Left colon (tissue), 2 donors: ENCODE measurements around the gene VOPP1. TPM values are rescaled to one million over a fixed set of nuclear protein-coding genes. Genes with fewer than 3 reads are reported as not detected.

Source experiments
- ATAC-seq: fragments of 200-7000 bp; cut with Tn5 transposase; one replicate; pipeline ENCODE4 v1.9.1; 2020; ENCODE audit warnings: mild to moderate bottlenecking, moderate library complexity
- DNase-seq, 2 donors: peaks; one replicate each; pipeline ENCODE4 v3.0.0-alpha.2; 2020
- intact Hi-C, 2 donors: fragments of 100-400 bp; cut with DNase I in 1 of 2; cut with micrococcal nuclease in 1 of 2; formaldehyde crosslinking; loops; one replicate each; pipeline versions ENCODE4 v1.11.2 to v1.14.0; 2022; cut with DNase I, micrococcal nuclease
- total RNA-seq, 2 donors: library from RNA; stranded (reverse); fragmentation: NEBNext Ultra II Directional; extraction: Animal tissue kit (Norgen Biotek cat#: 25700); gene quantifications; one replicate each; pipeline ENCODE4 v1.2.1, GENCODE V29; 2021
- donor health status: DM: no; HTN: no; CAD: no.
- donor health status: DM: yes; HTN: yes; CAD: no.

Gene VOPP1
- total RNA-seq, 2 donors from 2014 or later: 78.6 to 85.5 TPM

DNA sequence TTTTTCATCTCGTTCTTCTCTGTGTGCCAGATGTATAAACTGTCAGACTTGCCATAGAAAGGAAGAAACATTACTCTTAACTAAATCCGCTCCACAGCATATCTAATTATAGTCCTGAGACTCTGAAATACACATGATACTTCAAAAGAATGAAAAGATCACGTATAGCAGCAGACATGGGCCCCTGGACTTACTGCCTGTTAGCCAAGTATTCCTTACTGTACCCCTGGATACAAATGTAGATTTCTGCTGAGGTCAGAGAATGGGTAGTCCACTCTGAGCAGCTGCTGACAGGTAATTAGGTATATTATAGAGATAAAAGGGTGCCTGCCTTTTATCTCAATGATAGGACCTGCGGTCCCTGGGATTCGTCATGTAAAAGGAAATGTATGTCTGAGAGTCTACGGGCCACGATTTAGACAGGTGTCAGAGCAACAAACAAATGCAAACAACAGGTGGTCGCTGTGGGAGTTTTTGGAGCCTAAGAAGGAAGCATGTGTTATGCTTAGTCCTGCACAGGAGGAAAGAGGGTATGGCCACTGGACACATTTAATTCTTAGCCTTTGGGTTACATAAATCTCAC is 69.4 kb downstream of the VOPP1 start:
- intact Hi-C loops: no loop called here
- no peak for ATAC-seq
- no peak for DNase-seq

DNA sequence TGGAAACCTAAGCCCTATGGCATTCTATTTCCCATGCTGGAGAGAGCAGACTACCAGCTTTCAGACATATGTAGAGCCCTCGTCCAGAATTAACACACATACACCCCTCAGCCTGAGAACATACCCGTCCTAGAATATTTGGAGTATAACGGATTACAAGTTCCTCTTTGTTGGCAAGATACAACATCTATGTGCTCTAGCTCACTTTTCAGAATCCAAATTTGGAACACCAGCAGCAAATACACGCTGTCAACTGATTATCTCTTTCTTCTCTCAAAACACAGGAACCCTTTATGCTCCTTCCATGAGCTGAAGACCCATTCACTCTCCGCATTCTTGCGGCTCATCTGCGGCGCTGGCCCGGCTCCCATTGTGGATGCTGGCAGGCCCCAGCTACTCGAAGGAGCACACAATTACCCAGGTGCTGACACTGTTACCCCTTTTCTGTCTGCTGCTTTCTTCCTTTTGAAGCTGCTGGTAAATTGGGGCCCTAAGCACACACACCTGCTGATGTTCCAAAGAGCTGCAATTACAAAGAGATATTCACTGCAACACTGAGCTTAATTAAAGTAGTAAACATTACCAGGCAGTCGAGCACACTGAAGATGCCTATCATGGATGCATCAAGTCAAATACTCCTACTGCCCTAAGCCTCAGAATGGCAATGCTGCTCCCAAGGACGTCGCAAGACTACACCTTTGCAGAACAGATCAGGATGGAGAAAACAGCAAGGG is 70.0 kb downstream of the VOPP1 start:
- DNase-seq (no peak), ATAC-seq (no peak)
- intact Hi-C loops: no loop called here

DNA sequence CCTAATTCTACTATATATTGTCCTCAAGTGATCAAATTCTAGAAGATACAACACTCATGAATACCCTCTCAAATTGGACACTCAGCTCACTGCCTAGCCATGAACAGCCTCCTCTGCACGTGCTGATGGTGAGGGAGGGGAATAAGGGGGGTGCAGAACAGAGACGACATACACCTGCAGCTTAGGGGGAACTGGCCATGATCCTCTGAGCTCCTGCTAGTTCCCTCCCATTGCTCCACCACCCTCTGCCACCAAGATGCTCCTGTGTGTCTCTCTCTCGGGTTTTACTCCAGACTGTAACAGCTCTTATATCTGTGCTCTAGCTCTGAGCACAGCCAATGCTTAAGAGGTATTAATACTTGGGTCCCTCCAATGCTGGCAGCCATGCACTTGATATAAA is 70.7 kb downstream of the VOPP1 start:
- DNase-seq: no peak
- intact Hi-C loops: no loop called here
- ATAC-seq: no peak

DNA sequence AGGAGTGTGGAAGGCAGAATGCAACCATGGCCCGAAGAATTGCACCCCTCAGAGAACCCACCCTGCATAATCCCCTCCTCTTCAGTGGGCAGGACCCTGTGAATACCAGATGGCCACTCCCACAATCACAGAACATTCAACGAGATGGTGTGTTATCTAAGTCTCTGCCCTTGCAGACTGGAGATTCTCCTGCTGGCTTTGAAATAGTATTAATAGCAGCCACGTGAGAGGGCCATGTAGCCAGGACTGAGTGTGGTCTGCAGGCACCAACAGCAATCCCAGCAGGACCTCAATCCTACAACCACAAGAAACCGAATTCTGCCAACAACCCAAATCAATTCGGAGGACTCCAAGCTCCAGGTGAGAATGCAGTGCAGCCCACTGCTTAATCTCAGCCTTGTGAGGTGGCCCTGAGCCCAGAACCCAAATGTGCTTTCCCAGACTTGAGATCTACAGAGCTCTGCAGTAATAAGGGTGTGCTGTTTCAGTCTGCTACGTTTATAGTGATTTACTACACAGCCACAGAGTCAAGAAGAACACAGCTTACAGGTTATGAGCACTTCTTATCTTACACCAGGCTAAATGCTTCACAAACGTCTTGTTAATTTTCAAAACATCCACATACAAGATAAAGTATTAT is 72.1 kb downstream of the VOPP1 start:
- ATAC-seq (no peak), DNase-seq (no peak)
- intact Hi-C loops: no loop called here

DNA sequence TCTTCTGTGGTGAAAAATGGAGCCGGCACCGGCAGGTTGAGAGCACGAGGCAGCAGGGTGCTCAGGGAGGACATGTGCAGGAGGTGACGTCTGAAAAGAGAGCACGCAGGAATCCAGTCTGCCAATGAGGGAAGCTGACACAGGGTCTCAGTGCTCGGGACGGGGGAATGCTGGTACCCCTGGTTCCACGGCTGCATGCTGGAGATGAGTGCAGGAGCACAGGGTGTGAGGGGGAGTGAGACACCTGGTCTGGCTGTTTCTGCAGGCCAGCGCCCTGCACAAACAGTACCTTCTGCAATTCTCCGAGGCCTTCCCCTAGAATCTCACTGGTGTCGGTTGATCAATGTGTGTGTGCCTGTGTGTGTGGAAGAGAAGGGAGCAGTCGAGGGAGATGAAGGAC is 72.7 kb downstream of the VOPP1 start:
- ATAC-seq: no peak
- intact Hi-C loops: no loop called here

DNA sequence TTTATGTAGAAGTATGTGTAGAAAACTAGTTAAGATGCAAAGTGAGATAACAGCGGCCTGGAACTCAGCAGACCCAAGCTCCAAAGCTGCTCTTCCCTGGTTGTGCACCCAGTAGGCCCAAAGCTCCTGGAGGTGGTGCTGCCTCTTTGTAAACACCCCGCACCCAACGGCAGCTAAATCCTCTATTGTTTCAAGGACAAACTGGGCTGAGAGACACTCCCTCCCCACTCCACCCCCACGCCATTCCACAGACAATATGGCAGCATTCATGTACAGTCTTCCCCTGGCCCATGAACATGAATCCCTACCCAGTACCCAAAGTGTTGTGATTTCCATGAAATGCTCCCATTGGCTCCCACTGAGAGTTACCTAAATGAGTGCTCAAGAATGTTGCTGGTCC is 73.5 kb downstream of the VOPP1 start:
- DNase-seq: no peak
- intact Hi-C loops: no loop called here
- ATAC-seq: no peak

More for the DNA sequence above, 72.7 kb downstream of the VOPP1 start:
- no peak for DNase-seq

DNA sequence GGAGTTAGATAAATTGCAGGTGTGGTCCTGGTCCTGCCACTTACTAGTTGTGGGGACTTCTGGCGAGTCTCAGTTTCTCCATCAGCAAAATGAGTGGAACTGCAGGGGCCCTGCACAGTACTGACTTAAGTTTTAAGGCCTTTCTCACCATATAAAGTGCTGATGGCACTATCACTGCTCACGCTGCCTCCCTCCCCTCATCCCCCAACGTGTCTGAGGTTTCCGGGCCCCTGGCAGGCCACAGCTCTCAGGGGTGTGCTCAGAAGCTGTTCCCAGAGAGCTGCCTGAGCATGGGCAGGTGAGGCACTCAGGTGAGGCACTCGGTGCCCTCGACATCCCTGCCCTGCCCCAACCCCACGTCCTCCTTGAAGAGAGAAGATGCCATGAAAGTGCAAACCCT is 74.2 kb downstream of the VOPP1 start:
- intact Hi-C loops: no loop called here
- no peak for ATAC-seq
- no peak for DNase-seq

DNA sequence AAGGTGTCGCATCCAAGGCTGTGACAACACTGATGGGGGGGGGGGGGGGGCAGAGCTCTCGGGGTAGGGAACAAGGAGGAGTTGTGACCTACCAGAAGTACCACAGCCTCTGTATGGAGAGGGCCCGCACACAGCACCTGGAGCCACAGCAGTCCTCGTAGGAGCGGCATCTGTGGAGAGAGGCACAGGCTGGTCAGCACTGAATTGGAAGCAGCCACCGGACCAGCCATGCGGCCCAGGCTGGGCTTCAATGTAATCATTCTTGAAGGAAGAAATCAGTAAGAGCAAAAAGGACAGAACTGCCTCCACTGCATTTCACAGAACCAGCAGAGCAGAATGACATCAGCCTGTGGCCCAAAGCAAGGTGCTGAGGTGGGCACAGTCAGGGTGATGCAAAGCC is 74.8 kb downstream of the VOPP1 start:
- intact Hi-C loops: no loop called here
- ATAC-seq (no peak), DNase-seq (no peak)

DNA sequence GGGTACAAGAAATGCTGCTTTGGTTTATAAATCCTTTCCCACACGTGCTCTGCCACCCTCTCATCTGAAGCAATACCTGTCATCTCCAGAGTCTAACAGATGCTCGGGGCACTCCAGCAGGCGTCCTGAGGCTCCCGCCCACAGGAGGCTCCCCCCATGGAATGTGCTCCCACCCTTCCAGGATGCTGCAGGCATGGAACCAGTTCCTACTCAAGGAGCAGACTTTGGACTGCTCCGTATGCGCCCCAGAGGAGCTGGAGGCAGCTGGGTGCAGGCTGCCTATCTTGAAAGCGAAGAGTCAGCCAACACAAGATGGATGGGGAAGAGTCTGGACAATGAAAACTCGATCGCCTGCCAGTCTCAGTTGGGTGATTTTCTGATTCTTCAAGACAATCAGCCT is 75.4 kb downstream of the VOPP1 start:
- DNase-seq: no peak
- intact Hi-C loops: no loop called here
- ATAC-seq: no peak

DNA sequence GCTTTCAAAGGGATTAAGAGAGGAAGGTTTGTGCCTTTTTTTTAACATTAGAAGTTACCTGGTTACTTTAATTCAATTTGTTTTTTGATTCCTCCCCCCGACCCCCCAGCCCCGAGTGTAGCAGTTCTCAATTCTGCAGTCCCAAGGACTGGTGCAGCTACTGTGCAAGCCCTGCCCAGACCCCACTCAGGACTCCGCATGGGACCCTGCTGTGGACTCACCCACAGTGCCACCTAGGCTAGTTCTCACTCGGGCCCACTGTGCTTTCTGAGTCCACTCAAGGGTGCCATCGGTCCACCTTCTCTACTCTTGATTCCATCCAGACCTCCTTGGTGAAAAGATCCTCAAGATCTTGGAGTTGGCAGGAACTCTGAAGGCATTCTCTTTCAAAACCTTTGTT is 77.4 kb downstream of the VOPP1 start:
- ATAC-seq (no peak), DNase-seq (no peak)
- intact Hi-C loops: no loop called here

DNA sequence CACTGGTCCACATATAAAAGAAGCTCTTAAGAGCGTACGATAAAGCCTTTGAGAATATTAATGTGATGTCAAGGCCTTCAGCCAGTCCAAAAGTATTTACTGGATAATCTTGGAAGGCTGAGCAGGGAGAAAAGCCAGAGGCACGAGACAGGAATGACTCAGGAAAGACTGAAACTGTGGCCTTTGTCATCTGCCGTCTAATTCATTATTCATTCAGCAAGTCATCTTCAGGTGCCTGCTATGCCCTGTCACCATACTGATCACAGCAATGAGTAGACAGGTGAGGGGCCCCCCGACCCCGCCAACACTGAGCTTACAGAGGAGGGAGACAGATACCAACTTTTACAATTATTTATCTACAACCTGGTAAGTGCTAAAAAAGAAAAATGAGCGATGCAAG is 78.9 kb downstream of the VOPP1 start:
- no peak for DNase-seq
- no peak for ATAC-seq
- intact Hi-C loops: no loop called here

DNA sequence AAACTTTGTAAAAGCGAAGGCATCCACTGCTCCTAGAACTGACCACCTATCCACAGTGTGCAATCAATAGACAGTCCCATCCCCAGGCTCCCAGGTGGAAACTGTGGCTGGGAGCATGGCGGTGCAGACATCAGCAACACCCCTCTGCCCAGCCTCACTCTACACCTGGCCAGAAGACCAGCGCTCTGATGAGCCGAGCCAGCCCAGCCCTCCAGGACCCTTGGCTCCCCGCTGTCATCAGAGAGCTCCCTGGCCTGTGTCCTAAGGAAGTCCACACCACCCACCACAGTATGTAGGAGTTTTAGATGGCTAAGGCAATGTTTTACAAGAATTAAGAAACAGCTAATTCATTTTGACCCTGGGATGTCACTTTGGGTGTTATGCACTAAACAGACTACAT is 81.0 kb downstream of the VOPP1 start:
- intact Hi-C loops: no loop called here
- ATAC-seq (no peak), DNase-seq (no peak)

DNA sequence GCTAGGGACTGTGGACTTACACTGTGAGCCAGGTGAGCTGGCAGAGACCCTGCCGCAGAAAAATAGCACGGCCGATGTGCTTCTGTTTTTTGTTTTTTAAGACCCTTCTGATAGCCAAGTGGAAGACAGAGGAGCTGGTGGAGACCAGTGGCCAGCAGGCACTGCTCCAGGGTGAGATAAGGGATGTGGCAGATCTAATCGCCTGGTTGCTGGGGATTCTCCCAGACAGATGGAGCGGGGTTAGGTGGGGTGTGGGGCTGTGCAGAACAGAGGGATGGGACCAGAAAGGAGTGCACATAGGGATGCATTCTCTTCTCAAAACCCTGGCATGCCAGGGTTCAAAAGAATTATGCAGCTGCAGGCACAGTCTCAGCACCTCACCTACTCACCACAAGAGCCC is 82.2 kb downstream of the VOPP1 start:
- intact Hi-C loops: no loop called here
- ATAC-seq (no peak), DNase-seq (no peak)

DNA sequence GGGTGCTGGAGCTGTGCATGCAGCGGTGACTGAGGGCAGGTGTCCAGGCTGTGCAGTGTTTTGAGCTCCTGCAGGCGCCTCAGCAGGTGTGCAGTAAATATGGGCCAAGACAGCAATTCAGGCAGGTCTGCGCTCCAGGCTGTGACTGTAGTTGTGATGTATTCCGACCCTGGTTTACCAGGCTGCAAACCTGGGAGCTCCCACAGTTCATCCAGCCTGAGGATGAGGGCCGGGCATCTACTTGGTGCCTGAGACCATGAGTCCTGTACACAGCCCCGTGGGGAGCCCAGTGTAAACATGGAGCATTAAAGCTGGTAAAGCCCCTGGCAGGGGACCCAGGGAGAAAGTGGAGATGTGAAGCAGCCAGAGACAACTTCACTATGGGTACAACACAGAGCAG is 82.8 kb downstream of the VOPP1 start:
- ATAC-seq (no peak), DNase-seq (no peak)
- intact Hi-C loops: no loop called here

DNA sequence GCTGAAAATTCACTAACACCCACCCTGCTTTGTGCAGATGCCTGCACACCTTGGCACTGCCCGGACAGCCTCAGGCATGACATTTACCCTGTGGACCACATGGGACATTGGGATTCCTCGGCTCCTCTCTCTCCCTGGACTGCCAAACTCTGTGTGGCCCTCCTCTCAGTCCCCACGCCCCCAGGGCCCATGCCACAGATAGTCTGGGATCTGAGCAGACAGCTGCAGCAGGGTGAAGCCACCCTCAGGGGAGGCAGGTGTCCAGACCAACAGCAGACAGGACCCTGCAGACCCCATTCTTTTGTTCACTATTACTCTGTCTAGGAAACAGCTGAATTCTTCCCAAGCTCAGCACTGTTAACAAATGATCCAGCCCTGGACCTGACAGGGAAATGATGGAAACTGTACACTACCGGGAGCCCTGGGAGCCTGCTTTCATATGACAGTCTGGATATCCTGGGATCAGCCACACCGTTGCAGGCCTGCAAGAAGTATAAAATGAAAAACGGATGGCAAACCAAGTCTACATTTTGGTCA is 83.4 kb downstream of the VOPP1 start:
- intact Hi-C loops: no loop called here
- no peak for ATAC-seq
- no peak for DNase-seq

DNA sequence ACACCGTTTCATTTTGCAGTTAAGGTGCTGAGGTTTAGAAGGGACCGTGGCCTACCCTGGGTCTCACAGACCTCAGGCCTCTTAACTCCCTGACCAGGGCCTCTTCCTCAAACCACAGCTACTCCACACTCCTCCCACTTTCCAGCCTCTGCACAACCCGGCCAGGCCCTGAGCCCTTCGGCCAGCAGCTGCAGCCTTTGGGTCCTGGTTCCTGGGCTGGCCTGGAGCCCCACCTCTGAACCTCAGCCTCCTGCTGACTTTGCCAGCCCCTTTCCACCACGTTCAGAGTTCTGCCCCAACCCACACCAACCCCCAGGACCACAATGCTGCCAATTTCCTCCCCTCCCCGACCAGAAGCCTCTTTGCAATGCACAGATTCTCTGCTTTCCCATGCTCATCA is 84.1 kb downstream of the VOPP1 start:
- intact Hi-C loops: no loop called here
- DNase-seq (no peak), ATAC-seq (no peak)

DNA sequence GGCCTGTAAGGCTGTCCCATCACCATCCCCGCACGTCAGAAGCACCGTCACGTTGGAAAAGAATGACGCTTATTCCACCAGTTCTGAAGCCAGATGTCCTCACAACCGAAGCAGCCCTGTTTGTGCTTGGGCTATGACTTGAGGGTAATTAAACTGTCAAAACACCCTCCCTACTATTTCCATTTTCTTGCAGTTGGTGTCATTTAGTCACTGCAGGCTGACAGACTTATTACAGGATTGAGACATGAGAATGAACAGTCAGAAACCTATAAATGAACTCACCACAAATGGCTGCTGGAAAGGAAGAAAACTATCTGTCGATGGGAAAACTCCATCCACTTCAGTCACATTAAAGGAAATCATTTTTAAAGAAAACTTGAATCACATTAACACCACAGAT is 85.3 kb downstream of the VOPP1 start:
- ATAC-seq: no peak
- intact Hi-C loops: no loop called here
- no peak for DNase-seq

DNA sequence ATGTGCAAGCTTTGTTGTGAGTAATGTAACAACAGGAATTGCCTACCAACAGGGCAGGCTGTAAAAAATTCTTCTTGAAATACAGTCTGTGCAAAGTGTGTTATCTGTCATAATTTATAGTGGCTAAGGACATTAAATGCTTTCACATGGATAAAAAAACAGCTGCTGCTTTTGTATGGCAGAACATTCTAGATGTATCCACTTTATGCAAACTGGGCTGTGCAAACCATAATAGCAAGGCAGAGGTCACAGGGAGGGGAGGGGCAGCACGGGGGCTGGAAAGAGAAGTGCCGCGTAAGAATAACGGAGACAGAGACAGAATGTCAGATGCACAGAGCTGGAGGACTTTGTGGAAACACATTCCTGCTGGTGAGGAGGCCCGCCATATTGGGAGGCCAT is 86.1 kb downstream of the VOPP1 start:
- DNase-seq: no peak

DNA sequence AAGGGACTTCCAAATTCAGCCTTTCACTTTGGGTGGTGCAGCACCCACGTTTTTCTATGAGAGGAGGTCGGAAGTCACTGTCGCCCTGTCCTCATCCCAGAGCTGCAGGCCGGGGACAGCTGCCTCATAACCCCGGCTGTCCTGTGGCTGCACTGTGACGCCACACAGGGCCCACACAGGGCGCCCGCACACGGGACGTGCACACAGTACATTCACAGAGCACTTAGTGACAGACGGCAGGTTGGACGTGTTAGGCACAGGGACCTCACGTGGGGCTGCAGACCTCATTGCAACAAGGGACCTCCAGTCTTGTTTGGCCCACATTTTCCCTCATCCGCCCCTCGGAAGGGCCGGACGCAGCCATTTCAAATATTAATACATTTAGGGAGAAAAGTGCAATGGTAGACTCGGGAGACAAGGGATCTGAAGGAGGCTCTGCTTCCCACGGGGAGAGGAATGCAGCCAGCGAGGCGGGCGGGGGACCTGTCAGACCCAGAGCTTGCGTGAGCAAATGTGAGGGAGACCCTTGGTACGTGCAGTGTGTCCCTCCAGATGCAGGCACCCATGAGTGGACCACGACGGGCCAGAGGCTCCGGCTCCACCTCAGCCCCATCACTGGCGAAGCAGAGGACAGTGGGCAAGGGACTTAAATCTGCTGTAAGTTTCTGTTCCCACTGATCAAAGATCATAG is 86.7 kb downstream of the VOPP1 start:
- intact Hi-C loops: no loop called here
- no peak for DNase-seq
- no peak for ATAC-seq

More for the DNA sequence above, 86.1 kb downstream of the VOPP1 start:
- intact Hi-C loops: no loop called here
- no peak for ATAC-seq

DNA sequence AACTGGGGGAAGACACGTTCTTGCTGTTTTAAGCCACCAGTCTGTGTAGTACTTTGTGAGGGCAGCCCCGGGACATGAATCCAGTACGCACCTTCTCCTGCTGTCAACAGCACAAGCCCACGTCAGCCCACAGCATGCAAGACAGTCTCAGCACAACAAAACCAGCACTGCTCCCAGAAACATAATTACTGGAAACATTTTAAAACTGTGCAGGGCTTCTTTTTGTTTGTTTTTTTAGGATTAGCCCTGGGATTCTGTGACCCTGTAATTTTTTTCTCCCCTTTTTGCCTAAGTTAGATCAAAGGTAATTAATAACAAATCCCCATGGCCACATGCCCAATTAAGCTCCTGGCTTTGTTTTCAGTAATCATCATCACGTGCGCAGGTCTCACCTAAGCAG is 87.5 kb downstream of the VOPP1 start:
- intact Hi-C loops: no loop called here
- no peak for DNase-seq
- ATAC-seq: no peak
